GM23248 (cell line): ENCODE measurements around the gene PLEK2.

Source experiments
- EZH2 ChIP-seq: fragments of 200-600 bp; sonication (generic); IDR thresholded peaks from 2 replicates; pipeline ENCODE4 v1.6.1; 2018; ENCODE audit warnings: antibody characterized with exemption, mild to moderate bottlenecking; ENCODE audit not compliant: insufficient read depth, poor library complexity, severe bottlenecking
- EZH2phosphoT487 ChIP-seq: fragments of 200-600 bp; sonication (generic); IDR thresholded peaks from 2 replicates; pipeline ENCODE4 v1.6.1; 2018; ENCODE audit warnings: antibody characterized with exemption, moderate library complexity, mild to moderate bottlenecking, low read depth; ENCODE audit not compliant: insufficient read depth

GRCh38 chr14:67453575-67454300 is 41.8 kb upstream of the PLEK2 start:
- TF ChIP-seq EZH2phosphoT487 = no peak
- no peak for TF ChIP-seq EZH2
